ENCODE measurements around the gene OLIG3. TPM values are rescaled to one million over a fixed set of nuclear protein-coding genes. Genes with fewer than 3 reads are reported as not detected.

The OLIG3 gene
- not detected in 2 replicates for total RNA-seq

- Mint-ChIP-seq H3K4me1 (peaks cover 39% of the 10 kb centered on the region), H3K27me3 (peaks cover 93% of the 10 kb centered on the region), H3K36me3 (ENCODE audit: low read depth) (peaks cover 8% of the 10 kb centered on the region), H3K27ac (peak within 1 kb of the TSS; percentile 64), H3K9me3 (peaks cover 8% of the 10 kb centered on the region), H3K4me3 (peak within 1 kb of the TSS; percentile 66)
- peak; percentile 67 for DNase-seq
- intact Hi-C loops (cut with micrococcal nuclease): loop anchor here (5.0 kb wide), 1 partner anchor 613 kb away; the partner anchor contains the start of gene PERP
Measured at GRCh38 chr6:137494281-137494987, at the start of gene OLIG3. TSS of gene OLIG3 (minus strand) at chr6:137494394. CDS start at chr6:137494170, 224 bp downstream.

- no peak for DNase-seq
- H3K4me1 Mint-ChIP-seq: peaks cover 5% of the 10 kb centered on the region
- H3K36me3 Mint-ChIP-seq (ENCODE audit: low read depth): no peaks in the 10 kb centered on the region
- intact Hi-C loops (cut with micrococcal nuclease): no loop called here
- H3K27ac Mint-ChIP-seq: no peak overlapping the region
- H3K4me3 Mint-ChIP-seq: no peak overlapping the region
- peaks cover 7% of the 10 kb centered on the region for H3K9me3 Mint-ChIP-seq
- H3K27me3 Mint-ChIP-seq: peaks cover 15% of the 10 kb centered on the region
Measured at GRCh38 chr6:137543114-137543513, 48.9 kb upstream of the OLIG3 start.

GRCh38 chr6:137542713-137543112, 48.5 kb upstream of the OLIG3 start:
- no peak overlapping the region for H3K27ac Mint-ChIP-seq
- H3K4me1 Mint-ChIP-seq: peaks cover 5% of the 10 kb centered on the region

GRCh38 chr6:137541534-137542063, 47.4 kb upstream of the OLIG3 start:
- no peak for DNase-seq
- Mint-ChIP-seq H3K4me1 (peaks cover 5% of the 10 kb centered on the region), H3K27me3 (peaks cover 10% of the 10 kb centered on the region), H3K4me3 (no peak overlapping the region), H3K9me3 (peaks cover 7% of the 10 kb centered on the region), H3K27ac (no peak overlapping the region), H3K36me3 (ENCODE audit: low read depth) (no peaks in the 10 kb centered on the region)
- intact Hi-C loops (cut with micrococcal nuclease): no loop called here

More at GRCh38 chr6:137542713-137543112, 48.5 kb upstream of the OLIG3 start:
- Mint-ChIP-seq H3K9me3 (peaks cover 7% of the 10 kb centered on the region), H3K4me3 (no peak overlapping the region), H3K36me3 (ENCODE audit: low read depth) (no peaks in the 10 kb centered on the region), H3K27me3 (peaks cover 14% of the 10 kb centered on the region)
- intact Hi-C loops (cut with micrococcal nuclease): no loop called here
- DNase-seq: no peak

GRCh38 chr6:137536104-137536773, 42.0 kb upstream of the OLIG3 start:
- no peak overlapping the region for H3K4me3 Mint-ChIP-seq
- no peaks in the 10 kb centered on the region for H3K9me3 Mint-ChIP-seq
- no peaks in the 10 kb centered on the region for H3K36me3 Mint-ChIP-seq (ENCODE audit: low read depth)
- no peak overlapping the region for H3K27ac Mint-ChIP-seq
- peaks cover 9% of the 10 kb centered on the region for H3K27me3 Mint-ChIP-seq
- DNase-seq: peak; percentile 74
- no peaks in the 10 kb centered on the region for H3K4me1 Mint-ChIP-seq
- intact Hi-C loops (cut with micrococcal nuclease): no loop called here

- Mint-ChIP-seq H3K27me3 (peaks cover 19% of the 10 kb centered on the region), H3K4me3 (no peak overlapping the region), H3K4me1 (no peaks in the 10 kb centered on the region), H3K9me3 (peaks cover 2% of the 10 kb centered on the region), H3K27ac (no peak overlapping the region), H3K36me3 (ENCODE audit: low read depth) (no peaks in the 10 kb centered on the region)
- intact Hi-C loops (cut with micrococcal nuclease): no loop called here
- no peak for DNase-seq
Measured at GRCh38 chr6:137531376-137532092, 37.3 kb upstream of the OLIG3 start.

DNA sequence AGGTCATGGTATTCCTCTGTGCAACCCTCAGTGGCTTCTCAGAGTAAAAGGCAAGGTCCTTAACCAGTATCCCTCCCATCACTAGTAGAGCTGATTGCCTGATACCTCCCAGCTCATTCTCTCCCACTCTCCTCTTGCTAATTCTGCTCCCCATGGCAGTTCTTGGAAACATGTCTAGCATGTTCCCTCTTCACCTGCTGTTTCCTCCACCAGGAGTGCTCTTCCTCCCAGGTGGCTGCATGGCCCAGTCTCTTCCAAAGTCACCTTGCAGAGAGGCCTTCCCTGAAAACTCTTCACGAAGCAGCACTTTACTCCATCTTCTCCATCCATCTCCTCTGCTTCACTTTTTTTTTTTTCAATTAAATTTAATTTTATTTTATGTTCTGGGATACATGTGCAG, 36.2 kb upstream of the OLIG3 start:
- DNase-seq: no peak
- H3K4me1 Mint-ChIP-seq: no peaks in the 10 kb centered on the region
- H3K27me3 Mint-ChIP-seq: peaks cover 20% of the 10 kb centered on the region
- H3K9me3 Mint-ChIP-seq: peaks cover 4% of the 10 kb centered on the region
- no peaks in the 10 kb centered on the region for H3K36me3 Mint-ChIP-seq (ENCODE audit: low read depth)
- intact Hi-C loops (cut with micrococcal nuclease): no loop called here
- H3K27ac Mint-ChIP-seq: no peak overlapping the region
- no peak overlapping the region for H3K4me3 Mint-ChIP-seq

- H3K9me3 Mint-ChIP-seq: peaks cover 8% of the 10 kb centered on the region
- peaks cover 40% of the 10 kb centered on the region for H3K27me3 Mint-ChIP-seq
- H3K36me3 Mint-ChIP-seq (ENCODE audit: low read depth): no peaks in the 10 kb centered on the region
- intact Hi-C loops (cut with micrococcal nuclease): no loop called here
- peaks cover 2% of the 10 kb centered on the region for H3K4me1 Mint-ChIP-seq
- H3K27ac Mint-ChIP-seq: no peak overlapping the region
- H3K4me3 Mint-ChIP-seq: no peak overlapping the region
- DNase-seq: peak; percentile 25
Measured at GRCh38 chr6:137522831-137523230, 28.6 kb upstream of the OLIG3 start.

- Mint-ChIP-seq H3K4me3 (no peak overlapping the region), H3K4me1 (peaks cover 2% of the 10 kb centered on the region), H3K27me3 (peaks cover 45% of the 10 kb centered on the region), H3K27ac (no peak overlapping the region), H3K9me3 (peaks cover 8% of the 10 kb centered on the region), H3K36me3 (ENCODE audit: low read depth) (no peaks in the 10 kb centered on the region)
- intact Hi-C loops (cut with micrococcal nuclease): no loop called here
- DNase-seq: peak; percentile 9
Measured at GRCh38 chr6:137522198-137522798, 28.1 kb upstream of the OLIG3 start.

DNA sequence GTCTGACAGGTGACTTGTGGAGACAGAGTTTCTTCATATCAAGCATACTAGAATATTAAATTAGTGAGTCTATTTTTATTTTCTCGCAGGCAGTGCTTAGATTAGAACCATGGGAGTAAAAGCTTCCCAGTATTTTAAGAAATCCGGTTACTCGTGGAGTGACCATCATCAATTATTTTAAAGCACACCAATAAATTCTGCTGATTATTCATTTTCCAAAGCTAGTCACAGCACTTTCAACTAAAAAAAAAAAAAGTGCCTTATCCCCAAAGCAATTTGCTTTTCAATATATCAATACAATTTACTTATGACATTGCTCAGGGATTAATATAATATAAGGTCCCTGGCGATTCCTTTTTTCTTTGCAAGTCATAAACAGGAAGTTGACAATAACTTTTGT, 26.3 kb upstream of the OLIG3 start:
- H3K27me3 Mint-ChIP-seq: peaks cover 60% of the 10 kb centered on the region
- H3K4me1 Mint-ChIP-seq: peaks cover 2% of the 10 kb centered on the region
- H3K9me3 Mint-ChIP-seq: peaks cover 9% of the 10 kb centered on the region
- no peak overlapping the region for H3K4me3 Mint-ChIP-seq
- intact Hi-C loops (cut with micrococcal nuclease): no loop called here
- H3K27ac Mint-ChIP-seq: no peak overlapping the region
- DNase-seq: peak; percentile 1
- no peaks in the 10 kb centered on the region for H3K36me3 Mint-ChIP-seq (ENCODE audit: low read depth)

DNA sequence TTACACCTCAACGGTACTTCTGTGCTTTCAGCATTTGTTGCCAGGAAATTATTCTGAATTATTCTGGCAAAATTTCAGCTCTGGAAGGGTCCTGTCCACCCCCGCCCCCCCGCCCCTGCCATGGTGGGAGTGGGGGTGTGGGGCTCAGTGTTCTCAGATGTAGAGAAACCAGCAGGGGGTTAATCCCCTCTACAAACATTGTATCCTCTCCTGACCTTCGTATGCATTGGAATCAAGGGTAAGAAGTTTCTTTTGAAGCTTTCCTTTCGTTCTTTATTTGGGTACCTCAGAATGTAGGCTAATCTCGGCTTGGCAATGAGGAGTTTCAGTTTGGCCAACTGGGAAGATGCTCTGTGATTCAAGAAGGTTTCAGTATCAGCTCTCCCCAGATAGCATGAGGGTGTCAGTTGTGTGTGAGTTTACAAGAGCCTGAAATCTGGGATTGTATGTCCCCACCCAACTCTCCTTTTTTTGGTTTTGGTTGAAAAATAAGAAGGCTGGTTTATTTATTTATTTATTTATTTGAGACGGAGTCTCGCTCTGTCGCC, 25.5 kb upstream of the OLIG3 start:
- Mint-ChIP-seq H3K9me3 (peaks cover 6% of the 10 kb centered on the region), H3K36me3 (ENCODE audit: low read depth) (no peaks in the 10 kb centered on the region), H3K4me3 (no peak overlapping the region), H3K27me3 (peaks cover 67% of the 10 kb centered on the region), H3K27ac (no peak overlapping the region), H3K4me1 (peaks cover 2% of the 10 kb centered on the region)
- peak; percentile 25 for DNase-seq
- intact Hi-C loops (cut with micrococcal nuclease): no loop called here

DNA sequence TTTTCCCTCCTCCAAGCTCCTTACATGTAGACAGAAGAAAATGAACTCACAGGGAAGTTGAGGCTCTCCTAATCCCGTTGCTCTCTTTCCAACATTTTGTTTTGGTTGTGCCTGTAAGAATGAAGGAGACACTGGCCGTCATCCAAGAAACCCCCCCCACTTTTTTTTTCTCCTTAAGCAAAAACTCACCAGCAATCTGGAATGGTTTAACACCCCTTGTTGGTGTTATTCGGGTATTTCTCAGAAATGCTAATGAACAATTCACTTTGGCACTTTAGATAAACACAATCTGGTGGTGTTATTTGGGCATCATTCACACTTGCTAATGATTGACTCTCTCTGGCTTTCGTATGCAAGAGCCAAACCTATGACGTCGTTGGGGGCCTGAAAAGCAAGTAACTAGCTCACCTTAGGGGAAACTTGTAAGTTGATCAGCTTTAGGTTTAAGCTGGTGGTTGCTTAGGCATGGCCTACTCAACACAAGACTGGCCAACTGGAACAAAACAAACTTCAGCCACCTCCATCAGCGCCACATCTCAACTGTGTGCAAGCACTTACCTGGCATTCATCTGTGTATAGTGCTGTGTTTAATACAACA, 24.3 kb upstream of the OLIG3 start:
- Mint-ChIP-seq H3K4me1 (peaks cover 2% of the 10 kb centered on the region), H3K36me3 (ENCODE audit: low read depth) (no peaks in the 10 kb centered on the region), H3K9me3 (peaks cover 6% of the 10 kb centered on the region), H3K27ac (no peak overlapping the region), H3K27me3 (peaks cover 74% of the 10 kb centered on the region), H3K4me3 (no peak overlapping the region)
- intact Hi-C loops (cut with micrococcal nuclease): no loop called here
- peak; percentile 42 for DNase-seq

DNA sequence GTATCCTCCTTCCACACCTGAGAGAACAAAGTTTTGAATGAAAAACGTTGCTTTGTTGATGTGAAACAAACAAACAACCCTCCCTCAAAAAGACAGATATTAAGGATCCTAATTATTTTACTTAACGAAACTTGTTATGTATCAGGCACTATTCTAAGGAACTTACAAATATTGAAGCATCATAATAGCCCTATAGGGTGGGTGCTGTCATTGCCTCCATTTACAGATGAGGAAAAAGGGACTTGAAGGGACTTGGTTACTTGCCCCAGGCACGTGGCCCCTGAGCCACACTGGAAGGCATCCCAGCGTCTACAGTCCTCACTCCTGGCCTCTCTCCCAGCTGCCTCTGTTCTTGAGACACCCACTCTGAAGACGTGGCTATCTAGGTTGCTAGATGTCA, 20.2 kb upstream of the OLIG3 start:
- DNase-seq: peak; percentile 37

More for the DNA sequence above, 20.2 kb upstream of the OLIG3 start:
- peaks cover 1% of the 10 kb centered on the region for H3K36me3 Mint-ChIP-seq (ENCODE audit: low read depth)
- no peaks in the 10 kb centered on the region for H3K4me1 Mint-ChIP-seq
- H3K27ac Mint-ChIP-seq: no peak overlapping the region
- peaks cover 13% of the 10 kb centered on the region for H3K9me3 Mint-ChIP-seq
- peaks cover 72% of the 10 kb centered on the region for H3K27me3 Mint-ChIP-seq
- intact Hi-C loops (cut with micrococcal nuclease): no loop called here
- no peak overlapping the region for H3K4me3 Mint-ChIP-seq
